Frontal cortex (tissue), 4 donors: ENCODE results near the gene CD46. TPM values are rescaled to one million over a fixed set of nuclear protein-coding genes. Genes with fewer than 3 reads are reported as not detected.

Source experiments
- DNase-seq, 2 donors: peaks; one replicate each; pipeline ENCODE4 v3.0.0; 2012; ENCODE audit warnings: low spot score in 2 of 2
- FAIRE-seq: peaks from 2 replicates; lab custom pipeline; 2012; peaks lifted over from hg19 to GRCh38; lab: Jason Lieb, UNC
- small RNA-seq: library from RNA; depleted of rRNA; stranded (forward); fragments of <200 nt; gene quantifications from one replicate; pipeline ENCODE3, GENCODE V24; 2014
- total RNA-seq: library from RNA; depleted of rRNA; stranded (reverse); fragments of >200 nt; gene quantifications from one replicate; pipeline ENCODE4 v1.2.3, GENCODE V29; 2014
- donor health status: control.
- donor health status: control.
- donor health status: control.

The CD46 gene
- total RNA-seq, 1 donor from 2014 or later: 87.6 TPM

DNA sequence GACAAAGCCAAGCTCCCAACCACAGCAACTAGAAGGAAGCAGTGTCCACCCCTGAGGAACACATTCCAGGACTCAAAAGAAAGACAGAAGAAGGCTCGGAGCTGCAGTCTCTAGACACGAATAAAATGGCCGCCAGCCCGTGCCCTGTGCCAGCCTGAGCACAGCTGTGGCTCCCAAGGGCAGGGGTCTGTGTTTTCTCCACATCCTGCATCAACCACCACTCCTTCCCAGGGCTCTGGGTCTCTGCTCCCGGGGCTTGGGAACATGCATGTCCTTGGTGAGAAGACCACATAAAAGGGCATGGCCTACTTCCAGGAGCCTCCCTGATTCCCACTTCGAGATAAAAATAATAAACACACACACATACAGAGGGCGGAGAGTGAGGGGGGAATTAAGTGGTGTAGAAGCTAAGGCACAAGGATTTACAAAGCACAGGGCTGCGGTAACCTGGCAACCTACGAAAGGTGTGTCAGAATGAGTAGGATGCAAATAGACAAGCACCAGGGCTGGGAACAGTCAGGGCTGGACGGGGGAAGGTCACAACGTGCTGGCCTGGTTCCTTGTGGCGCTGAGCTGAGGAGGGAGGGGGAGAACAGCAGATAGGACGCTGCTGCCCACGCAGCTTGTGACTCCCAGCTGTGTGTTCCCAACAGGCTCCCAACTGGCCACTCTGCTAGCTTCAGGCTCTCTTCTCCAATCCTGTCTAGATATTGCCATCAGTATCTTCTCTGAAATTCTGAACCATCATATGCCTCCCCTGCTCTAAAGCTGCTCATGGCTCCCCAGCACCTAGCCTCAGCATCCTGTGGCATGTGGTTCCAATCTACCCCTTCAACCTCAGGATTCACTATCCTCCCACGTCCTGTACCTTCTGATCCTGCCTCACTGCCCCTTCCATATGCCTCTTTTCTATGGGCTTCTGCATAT lies 86.6 kb downstream of the CD46 start:
- FAIRE-seq (no peak), DNase-seq (peak in 1 of 2 donors; percentile 48)

DNA sequence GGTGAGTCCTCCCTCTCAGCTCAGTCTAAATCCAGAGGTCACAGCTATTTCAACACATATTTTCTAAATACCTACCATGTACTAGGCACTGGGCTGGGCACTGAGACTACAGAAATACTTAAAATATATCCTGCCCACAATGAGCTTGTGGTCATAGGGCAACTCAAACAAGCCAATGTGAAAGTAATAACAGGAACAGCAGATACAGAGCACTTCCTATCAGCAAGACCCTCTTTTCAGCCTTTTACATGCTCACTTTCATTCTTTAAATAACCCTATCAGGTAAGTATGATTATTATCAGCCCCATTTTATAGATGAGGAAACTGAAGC lies 87.2 kb downstream of the CD46 start:
- no peak for FAIRE-seq
- DNase-seq: no peak

DNA sequence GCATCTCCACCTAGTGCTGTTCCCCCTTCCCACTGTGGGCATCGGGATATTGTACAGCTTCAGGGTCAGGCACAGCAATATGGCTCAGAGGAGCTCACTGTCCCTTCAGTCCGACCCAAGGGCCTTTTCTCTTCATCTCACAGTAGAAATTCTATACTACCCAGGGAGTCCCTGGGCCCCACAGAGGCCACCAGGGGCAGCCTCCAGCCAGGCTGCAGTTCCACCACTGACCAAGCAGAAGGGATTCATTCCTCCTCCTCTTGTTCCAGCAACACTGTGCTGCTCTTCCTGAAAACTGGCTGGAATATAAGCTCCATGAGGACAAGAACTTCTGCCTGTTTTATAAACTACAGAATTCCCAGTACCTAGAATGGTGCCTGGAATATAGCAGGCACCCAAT lies 88.5 kb downstream of the CD46 start:
- no peak for FAIRE-seq
- DNase-seq: no peak

DNA sequence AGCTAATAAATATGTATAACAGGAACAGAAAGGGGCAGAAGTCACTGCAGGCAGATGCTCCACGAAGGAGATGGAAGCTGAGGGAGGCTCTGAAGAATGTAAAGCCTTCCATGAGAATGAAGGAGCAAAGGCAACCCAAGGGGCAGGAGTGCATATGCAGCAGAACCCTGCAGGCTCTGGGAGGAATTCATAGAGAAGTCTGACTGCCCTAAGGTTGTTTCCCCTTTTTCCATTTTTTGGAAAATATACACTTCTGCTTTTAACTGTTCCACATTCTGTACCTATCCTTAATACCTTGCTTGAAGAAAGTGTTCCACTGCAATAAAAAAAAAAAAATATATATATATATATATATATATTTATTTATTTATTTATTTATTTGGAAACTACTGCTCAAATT lies 89.4 kb downstream of the CD46 start:
- DNase-seq (no peak), FAIRE-seq (no peak)

DNA sequence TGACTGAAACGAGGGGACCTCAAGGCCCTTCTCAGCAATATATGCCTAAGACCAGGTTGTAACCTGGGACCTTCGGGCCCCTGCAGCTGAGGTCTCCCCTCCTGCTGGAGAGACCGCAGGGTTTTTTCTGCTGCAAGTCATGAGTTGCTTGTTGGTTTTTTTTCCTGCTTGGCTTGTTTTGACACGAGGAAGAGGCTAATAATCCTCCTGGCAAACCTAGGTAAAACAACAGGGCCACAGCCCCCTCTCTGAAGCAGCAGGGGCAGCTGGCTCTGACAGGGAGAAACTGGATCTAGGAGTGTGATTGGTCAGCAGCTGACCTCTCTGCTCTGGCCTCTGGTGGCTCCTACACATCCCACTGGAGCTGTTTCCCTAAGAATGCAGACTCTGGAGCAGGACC lies 90.0 kb downstream of the CD46 start:
- DNase-seq (no peak), FAIRE-seq (no peak)

DNA sequence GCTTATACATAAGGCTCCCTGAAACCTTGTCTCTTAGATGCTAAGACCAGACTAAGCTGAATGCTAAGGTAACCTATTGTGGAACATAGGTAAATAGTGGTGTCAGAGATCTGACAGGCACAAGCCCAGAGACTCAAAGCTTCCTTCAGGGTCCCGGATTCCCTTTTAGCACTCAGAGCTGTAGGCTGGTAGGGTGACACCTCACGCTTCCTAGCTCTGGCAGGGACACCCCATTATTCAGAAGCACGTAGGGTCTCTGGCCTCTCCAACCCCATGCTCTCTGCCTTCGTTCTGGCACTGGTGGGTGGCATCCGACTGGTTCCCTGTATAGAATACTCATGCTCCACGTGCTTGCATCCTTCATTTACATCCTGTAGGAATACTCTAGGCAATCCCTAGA lies 90.7 kb downstream of the CD46 start:
- DNase-seq (no peak), FAIRE-seq (no peak)

DNA sequence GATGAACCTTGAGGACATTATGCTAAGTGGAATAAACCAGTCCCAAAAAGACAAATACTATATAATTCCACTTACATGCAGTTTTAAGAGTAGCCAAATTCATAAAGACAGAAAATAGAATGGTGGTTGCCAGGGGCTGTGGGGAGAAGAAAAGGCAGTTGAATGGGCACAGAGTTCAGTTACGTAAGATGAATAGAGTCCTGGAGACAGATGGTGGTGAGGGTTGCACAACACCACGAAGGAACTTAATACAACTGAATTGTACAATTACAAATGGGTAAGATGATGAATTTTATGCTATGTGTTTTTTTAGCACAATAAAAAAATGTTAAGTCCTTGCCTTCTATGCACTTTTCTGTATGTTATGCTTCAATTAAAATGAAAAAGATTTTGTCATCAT lies 92.5 kb downstream of the CD46 start:
- no peak for FAIRE-seq
- DNase-seq: no peak

Small RNA genes lying within 50 kb of the gene (small RNA-seq; reads per million reads assigned to genes)
- gene RNA5SP534: not detected

Other genes starting within 250 kb of the CD46 start
- not detected for gene CR1L, start 106.9 kb upstream of the CD46 start, total RNA-seq
- gene CD34, start 159.1 kb downstream of the CD46 start, total RNA-seq: 0.82 TPM